GM12875 (cell line): ENCODE measurements around the gene YEATS4.

Experiments used
- H3K4me3 ChIP-seq: one replicate; pipeline ENCODE4 v1.5.1; 2011; ENCODE audit warnings: low read depth, low read length, control low read depth
- CTCF ChIP-seq: IDR thresholded peaks from 2 replicates; pipeline ENCODE4 v1.5.1; 2011; ENCODE audit warnings: low read depth, mild to moderate bottlenecking, control low read depth, inconsistent platforms, low read length, moderate library complexity, borderline replicate concordance; ENCODE audit not compliant: insufficient read depth

The YEATS4 gene

DNA sequence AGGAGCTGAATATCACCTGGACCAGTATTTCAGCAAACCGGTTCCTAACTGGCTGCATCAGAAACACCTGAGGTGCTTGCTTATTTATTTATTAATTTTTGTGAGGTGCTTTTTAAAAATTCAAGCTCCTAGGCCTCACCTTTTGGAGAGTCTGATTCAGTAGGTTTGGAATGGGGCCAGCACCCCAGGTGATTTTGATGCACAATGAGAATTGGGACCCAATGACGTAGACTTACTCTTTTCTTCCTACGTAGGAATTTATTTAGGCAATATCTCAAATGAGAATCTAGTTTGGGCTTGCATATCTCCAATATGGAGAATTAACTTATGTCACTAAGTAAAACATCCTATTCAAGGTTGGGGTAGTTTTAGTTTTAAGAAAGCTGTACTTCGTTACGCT is 7.3 kb downstream of the YEATS4 start:
- no peak for TF ChIP-seq CTCF

GRCh38 chr12:69368171-69368570 is 8.6 kb downstream of the YEATS4 start:
- no peak overlapping the region for H3K4me3 ChIP-seq
- TF ChIP-seq CTCF = no peak

More for the DNA sequence above, 7.3 kb downstream of the YEATS4 start:
- H3K4me3 ChIP-seq = no peak overlapping the region

GRCh38 chr12:69383074-69383473 is 23.5 kb downstream of the YEATS4 start:
- H3K4me3 ChIP-seq = no peak overlapping the region
- no peak for TF ChIP-seq CTCF

GRCh38 chr12:69385038-69385437 is 25.5 kb downstream of the YEATS4 start:
- no peak overlapping the region for H3K4me3 ChIP-seq
- no peak for TF ChIP-seq CTCF

DNA sequence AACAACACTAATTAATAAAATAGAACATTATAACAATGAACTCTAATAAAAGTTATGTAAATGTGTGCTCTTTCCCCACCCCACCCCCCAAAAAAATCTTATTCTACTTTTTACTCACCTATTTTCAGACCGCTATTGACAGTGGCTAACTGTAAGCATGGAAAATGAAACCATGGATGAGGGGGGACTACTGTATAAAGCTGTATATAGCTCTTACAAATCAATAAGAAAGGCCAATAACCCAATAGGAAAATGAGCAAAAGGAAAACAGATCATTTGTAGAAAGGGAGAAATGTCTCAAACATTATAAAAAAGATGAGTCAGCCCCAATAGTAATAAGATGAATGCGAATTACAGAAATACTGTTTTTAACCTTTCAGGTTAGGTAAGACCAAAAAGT is 27.4 kb downstream of the YEATS4 start:
- no peak overlapping the region for H3K4me3 ChIP-seq
- no peak for TF ChIP-seq CTCF

DNA sequence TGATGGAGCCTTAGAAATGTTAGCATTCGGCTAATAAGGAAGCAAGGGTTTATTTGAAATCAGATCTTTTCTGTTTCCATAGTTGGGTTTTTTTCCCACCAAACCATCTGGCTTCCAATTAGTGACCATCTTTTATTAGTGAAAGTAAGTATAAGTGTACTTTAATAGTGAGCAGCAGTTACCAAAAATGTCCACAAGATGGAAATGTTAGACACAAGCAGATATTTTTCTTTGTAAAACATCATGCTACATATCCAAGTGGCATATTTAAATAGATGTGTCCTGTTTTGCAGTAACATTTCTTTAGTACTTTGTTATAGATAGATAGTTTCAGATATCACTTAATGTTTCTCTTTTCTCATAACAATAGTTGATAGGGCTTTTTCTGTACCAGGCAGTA is 28.8 kb downstream of the YEATS4 start:
- no peak overlapping the region for H3K4me3 ChIP-seq
- 0 out of 2 replicates have a peak, but pooled peaks have one; percentile 7 for TF ChIP-seq CTCF

GRCh38 chr12:69389831-69390230 is 30.3 kb downstream of the YEATS4 start:
- no peak overlapping the region for H3K4me3 ChIP-seq
- no peak for TF ChIP-seq CTCF
